DOHH2 (cell line): ENCODE results near the gene SLC6A6.

Experiments used
- EZH2phosphoT487 ChIP-seq: fragments of 200-600 bp; sonication (generic); IDR thresholded peaks from 2 replicates; pipeline ENCODE4 v1.6.1; 2017; ENCODE audit warnings: borderline replicate concordance, mild to moderate bottlenecking, antibody characterized with exemption, low read length, moderate library complexity, mixed read lengths
- TF ChIP-seq, protein P1 (sequence below): fragments of 200-600 bp; sonication (generic); IDR thresholded peaks from one replicate; pipeline ENCODE4 v1.5.1; 2014; ENCODE audit warnings: antibody characterized with exemption, mild to moderate bottlenecking, low read depth, low read length; ENCODE audit not compliant: poor library complexity, severe bottlenecking

GRCh38 chr3:14363379-14363778 lies 39.0 kb upstream of the SLC6A6 start:
- TF ChIP-seq, protein P1, sequence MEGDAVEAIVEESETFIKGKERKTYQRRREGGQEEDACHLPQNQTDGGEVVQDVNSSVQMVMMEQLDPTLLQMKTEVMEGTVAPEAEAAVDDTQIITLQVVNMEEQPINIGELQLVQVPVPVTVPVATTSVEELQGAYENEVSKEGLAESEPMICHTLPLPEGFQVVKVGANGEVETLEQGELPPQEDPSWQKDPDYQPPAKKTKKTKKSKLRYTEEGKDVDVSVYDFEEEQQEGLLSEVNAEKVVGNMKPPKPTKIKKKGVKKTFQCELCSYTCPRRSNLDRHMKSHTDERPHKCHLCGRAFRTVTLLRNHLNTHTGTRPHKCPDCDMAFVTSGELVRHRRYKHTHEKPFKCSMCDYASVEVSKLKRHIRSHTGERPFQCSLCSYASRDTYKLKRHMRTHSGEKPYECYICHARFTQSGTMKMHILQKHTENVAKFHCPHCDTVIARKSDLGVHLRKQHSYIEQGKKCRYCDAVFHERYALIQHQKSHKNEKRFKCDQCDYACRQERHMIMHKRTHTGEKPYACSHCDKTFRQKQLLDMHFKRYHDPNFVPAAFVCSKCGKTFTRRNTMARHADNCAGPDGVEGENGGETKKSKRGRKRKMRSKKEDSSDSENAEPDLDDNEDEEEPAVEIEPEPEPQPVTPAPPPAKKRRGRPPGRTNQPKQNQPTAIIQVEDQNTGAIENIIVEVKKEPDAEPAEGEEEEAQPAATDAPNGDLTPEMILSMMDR: no peak
- no peak for TF ChIP-seq EZH2phosphoT487
